Heart right ventricle (tissue), 16 donors: ENCODE measurements around the gene RDX. TPM values are rescaled to one million over a fixed set of nuclear protein-coding genes. Genes with fewer than 3 reads are reported as not detected.
A peak's percentile ranks its signal among the peaks of the same experiment; 100 is the strongest.

Source experiments
- ATAC-seq, 8 donors: fragments of 200-7000 bp; cut with Tn5 transposase; one replicate each; pipeline ENCODE4 v1.9.1; 2020; ENCODE audit warnings: mild to moderate bottlenecking in 8 of 8, moderate library complexity in 8 of 8, moderate number of reproducible peaks in 1 of 8
- DNase-seq, 2 donors: peaks; one replicate each; pipeline ENCODE4 v3.0.0-alpha.2; 2020
- H3K27ac ChIP-seq, 10 donors: fragments of 200-600 bp; sonication (generic) in 2 of 10; one replicate each; pipeline versions ENCODE4 v1.5.0 to v1.8.0; 2020 to 2022; ENCODE audit warnings: mild to moderate bottlenecking in 3 of 10
- H3K27me3 ChIP-seq, 7 donors: fragments of 200-600 bp; one replicate each; pipeline ENCODE4 v1.8.0; 2021 to 2022; ENCODE audit warnings: mild to moderate bottlenecking in 2 of 7
- H3K36me3 ChIP-seq, 9 donors: fragments of 200-600 bp; sonication (generic) in 1 of 9; one replicate each; pipeline versions ENCODE4 v1.5.0 to v1.8.0; 2020 to 2022; ENCODE audit warnings: mild to moderate bottlenecking in 2 of 9
- H3K4me1 ChIP-seq, 9 donors: fragments of 200-600 bp; sonication (generic) in 1 of 9; one replicate each; pipeline versions ENCODE4 v1.5.0 to v1.8.0; 2020 to 2022; ENCODE audit warnings: mild to moderate bottlenecking in 4 of 9
- H3K4me3 ChIP-seq, 10 donors: fragments of 200-600 bp; sonication (generic) in 2 of 10; one replicate each; pipeline versions ENCODE4 v1.5.0 to v1.8.0; 2020 to 2022; ENCODE audit warnings: mild to moderate bottlenecking in 7 of 10, moderate library complexity in 2 of 10
- H3K9me3 ChIP-seq, 11 donors: fragments of 200-600 bp in 10 of 11; sonication (generic) in 2 of 11; one replicate each; pipeline versions ENCODE4 v1.5.0 to v1.8.0; 2013 to 2022; ENCODE audit warnings: mild to moderate bottlenecking in 2 of 11, control low read depth in 1 of 11, moderate library complexity in 1 of 11
- WGBS, 2 donors: extraction: QIAGEN DNeasy Blood & Tissue Kit; methylation state at CpG; one replicate each; pipeline ENCODE4 v1.1.7; 2013; ENCODE audit warnings: inconsistent platforms in 1 of 2; 5-methylcytosine and 5-hydroxymethylcytosine counted together
- intact Hi-C, 10 donors: fragments of 100-400 bp; cut with DNase I; formaldehyde crosslinking; loops; one replicate each; pipeline versions ENCODE4 v1.11.1 to v1.14.2; 2022
- polyA plus RNA-seq, 2 donors: library from polyadenylated mRNA; stranded (reverse); fragments of 200-250 nt; gene quantifications; one replicate each; pipeline ENCODE4 v1.2.3, GENCODE V29; 2013
- total RNA-seq, 10 donors: library from RNA; stranded (reverse); fragmentation: NEBNext Ultra II Directional in 3 of 10; extraction: Animal tissue kit (Norgen Biotek cat#: 25700) in 3 of 10; gene quantifications; one replicate each; pipeline versions ENCODE4 v1.2.1 to v1.2.4, GENCODE V29; 2021 to 2023
- TF ChIP-seq, protein P1 (sequence below), 9 donors: fragments of 200-600 bp; sonication (generic) in 2 of 9; IDR thresholded peaks; one replicate each; pipeline versions ENCODE4 v1.5.0 to v1.8.0; 2021 to 2022; ENCODE audit warnings: antibody characterized with exemption in 9 of 9, mild to moderate bottlenecking in 5 of 9, moderate library complexity in 1 of 9
- donor health status: Arrhythmogenic right ventricular cardiomyopathy.
- donor health status: ischemic (EF 13 %, LVEDD 7.1; RV severe dilation, severe dysfunction).
- donor health status: healthy with polysubstance abuse.
- donor health status: DM: no; HTN: yes; CAD: no.
- donor health status: DM: no; HTN: no; CAD: no.
- donor health status: ischemic (EF 25% LVEDD 6.9; RV normal size, moderate dysfunction).
- donor health status: ischemic (EF 25% LVEDD 5.7; RV mildly dilated, moderate dysfunction).
- donor health status: healthy.
- donor health status: DM: yes; HTN: yes; CAD: no.
- donor health status: Ischemic cardiomyopathy.
- donor health status: ischemic (EF 35%, LVEDD 5.7; RV mildly dilated, moderate dysfunction).
- donor health status: nonischemic (EF 11% LVEDD 7.7; RV severe dilation, severe dysfunction).
- donor health status: DM: yes; HTN: yes; CAD: no.
- donor health status: PGD.
- donor health status: ischemic (EF 29% LVEDD 5.4; RV normal size, mild dysfunction).
- donor health status: nonischemic (EF 23%, LVEDD 6.1; RV moderate dilation, normal function).

Gene RDX
- total and polyA plus RNA-seq, 12 donors: 28.2 to 140 (median 125) TPM

DNA sequence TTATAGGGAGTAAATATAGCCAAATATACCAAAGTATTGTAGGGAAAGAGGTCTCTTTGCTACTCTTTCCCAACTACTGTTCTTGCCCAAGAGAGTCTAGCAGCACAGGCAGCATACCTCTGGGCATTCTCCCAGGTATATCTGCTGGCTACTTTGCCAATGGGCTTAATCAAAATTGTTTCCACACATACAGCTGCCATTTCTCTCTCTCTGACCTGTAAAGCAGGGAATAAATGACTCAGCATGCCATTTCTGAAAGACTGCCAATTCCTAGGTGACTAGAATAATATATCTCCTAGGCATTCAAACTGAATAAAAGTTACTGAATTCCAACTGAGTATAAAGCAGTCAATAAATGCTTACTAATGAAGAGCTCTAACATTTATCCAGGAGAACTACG is 44.6 kb downstream of the RDX start:
- ATAC-seq: peak in 7 of 8 donors; percentile 49 to 97 (median 91)
- H3K27me3 ChIP-seq: no peaks in the 10 kb centered on the region
- peak overlapping the region in 6 of 10 donors; percentile 11 to 67 (median 34) for H3K27ac ChIP-seq
- no peak overlapping the region for H3K4me3 ChIP-seq
- intact Hi-C loops: loop anchor here in 1 of 10 donors (5.0 kb wide), 1 partner anchor 45 kb away; the partner anchor contains the start of gene RDX
- 54 to 57% methylated on average over 1 of the region's 1 CpG for WGBS, 2 donors
- no peaks in the 10 kb centered on the region for H3K9me3 ChIP-seq
- peak in 1 of 2 donors; percentile 43 for DNase-seq
- peaks cover 0 to 33% (median 22%) of the 10 kb centered on the region in 9 donors for H3K4me1 ChIP-seq
- peaks cover 0 to 99% (median 9%) of the 10 kb centered on the region in 9 donors for H3K36me3 ChIP-seq
- TF ChIP-seq, protein P1, sequence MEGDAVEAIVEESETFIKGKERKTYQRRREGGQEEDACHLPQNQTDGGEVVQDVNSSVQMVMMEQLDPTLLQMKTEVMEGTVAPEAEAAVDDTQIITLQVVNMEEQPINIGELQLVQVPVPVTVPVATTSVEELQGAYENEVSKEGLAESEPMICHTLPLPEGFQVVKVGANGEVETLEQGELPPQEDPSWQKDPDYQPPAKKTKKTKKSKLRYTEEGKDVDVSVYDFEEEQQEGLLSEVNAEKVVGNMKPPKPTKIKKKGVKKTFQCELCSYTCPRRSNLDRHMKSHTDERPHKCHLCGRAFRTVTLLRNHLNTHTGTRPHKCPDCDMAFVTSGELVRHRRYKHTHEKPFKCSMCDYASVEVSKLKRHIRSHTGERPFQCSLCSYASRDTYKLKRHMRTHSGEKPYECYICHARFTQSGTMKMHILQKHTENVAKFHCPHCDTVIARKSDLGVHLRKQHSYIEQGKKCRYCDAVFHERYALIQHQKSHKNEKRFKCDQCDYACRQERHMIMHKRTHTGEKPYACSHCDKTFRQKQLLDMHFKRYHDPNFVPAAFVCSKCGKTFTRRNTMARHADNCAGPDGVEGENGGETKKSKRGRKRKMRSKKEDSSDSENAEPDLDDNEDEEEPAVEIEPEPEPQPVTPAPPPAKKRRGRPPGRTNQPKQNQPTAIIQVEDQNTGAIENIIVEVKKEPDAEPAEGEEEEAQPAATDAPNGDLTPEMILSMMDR (IDR thresholded peaks at IDR 0.05): no peak

DNA sequence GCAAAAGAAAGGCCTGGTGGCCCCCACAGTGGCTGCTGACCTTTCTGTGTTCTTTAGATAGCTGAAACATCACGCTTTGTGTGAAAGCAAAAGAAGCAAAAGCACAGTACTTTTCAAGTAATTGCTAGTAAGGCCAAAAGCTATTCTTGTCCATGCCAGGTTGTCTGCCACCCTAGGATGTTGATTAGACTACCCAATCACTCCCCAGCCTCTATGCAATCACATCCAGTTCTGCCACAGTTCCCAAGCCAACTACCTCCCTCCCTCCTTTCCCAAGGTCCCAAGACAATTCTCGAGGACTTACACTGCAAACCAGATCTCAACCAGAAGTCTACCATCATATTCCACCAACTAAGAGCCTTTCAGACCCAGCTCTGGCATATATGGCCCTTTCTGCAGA is 46.2 kb downstream of the RDX start:
- Histone ChIP-seq H3K4me1 (peaks cover 0 to 33% (median 22%) of the 10 kb centered on the region in 9 donors), H3K27me3 (no peaks in the 10 kb centered on the region), H3K9me3 (no peaks in the 10 kb centered on the region), H3K27ac (peak overlapping the region in 3 of 10 donors; percentile 8 to 67 (median 46)), H3K36me3 (peaks cover 0 to 99% (median 20%) of the 10 kb centered on the region in 9 donors), H3K4me3 (no peak overlapping the region)
- DNase-seq (no peak), ATAC-seq (peak in 6 of 8 donors; percentile 35 to 83 (median 76))
- TF ChIP-seq, protein P1 (IDR thresholded peaks at IDR 0.05): no peak
- intact Hi-C loops: loop anchor here in 1 of 10 donors (5.0 kb wide), 1 partner anchor 47 kb away; the partner anchor contains the start of gene RDX
- 46 to 58% methylated on average over 2 of the region's 2 CpGs for WGBS, 2 donors

DNA sequence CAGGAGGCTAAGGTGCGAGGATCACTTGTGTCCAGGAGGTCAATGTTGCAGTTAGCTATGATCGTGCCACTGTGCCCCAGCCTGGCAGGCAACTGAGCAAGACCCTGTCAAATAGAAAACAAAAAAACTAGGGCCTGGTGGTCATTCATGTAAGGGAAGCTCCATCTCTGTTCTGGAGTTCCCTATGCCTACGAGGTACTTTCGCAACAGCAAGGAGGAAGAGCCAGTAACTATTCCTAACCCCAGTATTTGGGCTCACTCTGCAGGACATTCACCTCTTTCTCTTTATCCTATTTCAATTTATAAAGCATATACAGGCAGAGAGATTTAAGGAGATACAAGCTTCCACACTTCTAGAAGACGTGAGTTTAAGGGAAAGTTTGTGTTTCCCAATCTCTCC is 46.6 kb downstream of the RDX start:
- H3K27ac ChIP-seq: peak overlapping the region in 3 of 10 donors; percentile 8 to 67 (median 46)
- no peaks in the 10 kb centered on the region for H3K9me3 ChIP-seq
- WGBS, 2 donors: 95% methylated on average over 5 of the region's 5 CpGs
- peaks cover 0 to 99% (median 20%) of the 10 kb centered on the region in 9 donors for H3K36me3 ChIP-seq
- H3K4me1 ChIP-seq: peaks cover 0 to 33% (median 22%) of the 10 kb centered on the region in 9 donors
- TF ChIP-seq, protein P1 (IDR thresholded peaks at IDR 0.05): no peak
- no peaks in the 10 kb centered on the region for H3K27me3 ChIP-seq
- no peak overlapping the region for H3K4me3 ChIP-seq
- no peak for DNase-seq
- peak in 2 of 8 donors; percentile 11 to 54 for ATAC-seq
- intact Hi-C loops: loop anchor here in 1 of 10 donors (5.0 kb wide), 1 partner anchor 48 kb away; the partner anchor contains the start of gene RDX

DNA sequence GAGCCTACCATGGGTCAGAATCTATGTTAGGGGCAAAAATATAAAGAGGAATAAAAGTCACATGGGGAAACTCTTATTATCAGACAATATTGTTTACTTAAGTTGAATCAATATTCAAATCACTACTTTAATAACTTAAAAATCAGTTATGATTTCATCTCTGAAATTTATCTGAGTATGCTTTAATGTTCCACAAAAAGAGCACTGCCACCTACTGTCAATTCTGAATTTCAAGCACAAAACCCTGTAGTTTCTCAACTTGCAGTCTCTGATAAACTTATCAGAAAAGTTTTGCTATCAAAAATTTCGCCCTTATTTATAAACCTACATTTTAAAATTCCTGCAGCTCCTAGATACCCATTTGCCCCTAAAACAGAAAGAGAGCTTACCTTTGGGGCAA is 47.3 kb downstream of the RDX start:
- TF ChIP-seq, protein P1 (IDR thresholded peaks at IDR 0.05): peak in 6 of 9 donors; percentile 23 to 47 (median 40)
- Histone ChIP-seq H3K4me1 (peaks cover 0 to 33% (median 22%) of the 10 kb centered on the region in 9 donors), H3K27ac (peak overlapping the region in 1 of 10 donors; percentile 18), H3K27me3 (no peaks in the 10 kb centered on the region), H3K4me3 (no peak overlapping the region), H3K9me3 (no peaks in the 10 kb centered on the region), H3K36me3 (peaks cover 0 to 98% (median 20%) of the 10 kb centered on the region in 9 donors)
- DNase-seq: no peak
- whole genome bisulfite sequencing, 2 donors: 82 to 84% methylated on average over 1 of the region's 1 CpG
- intact Hi-C loops: no loop called here
- no peak for ATAC-seq
